OCI-LY3 (cell line): ENCODE data around the gene TNFRSF4.

ENCODE experiments used
- H2AFZ ChIP-seq: fragments of 200-600, 300-600 bp; shearing (Covaris generic); 2 replicates; pipeline ENCODE4 v1.6.0; 2014; ENCODE audit warnings: antibody characterized with exemption, low read depth, low read length
- H3K27ac ChIP-seq: fragments of 200-600, 300-600 bp; sonication (generic); 2 replicates; pipeline ENCODE4 v1.5.1; 2014; ENCODE audit warnings: mild to moderate bottlenecking, low read length, moderate library complexity, mixed read lengths
- H3K27me3 ChIP-seq: fragments of 200-600, 300-600 bp; sonication (generic); 2 replicates; pipeline ENCODE4 v1.6.1; 2014; ENCODE audit warnings: low read depth, low read length, mixed read lengths
- H3K36me3 ChIP-seq: fragments of 200-600, 300-600 bp; sonication (generic); replicated peaks from 2 replicates; pipeline ENCODE3; 2014; ENCODE audit warnings: low read depth, low read length, mixed read lengths
- H3K4me1 ChIP-seq: fragments of 300-600, 200-600 bp; sonication (generic); 2 replicates; pipeline ENCODE4 v1.6.1; 2014; ENCODE audit warnings: low read length, mixed read lengths
- H3K4me2 ChIP-seq: fragments of 200-600, 300-600 bp; sonication (generic); 2 replicates; pipeline ENCODE4 v1.6.1; 2014; ENCODE audit warnings: low read length, mixed read lengths
- H3K4me3 ChIP-seq: fragments of 300-600, 200-600 bp; sonication (generic); 2 replicates; pipeline ENCODE4 v1.5.1; 2014; ENCODE audit warnings: antibody characterized with exemption, mild to moderate bottlenecking, low read length, moderate library complexity
- H3K79me2 ChIP-seq: fragments of 300-600, 200-600 bp; shearing (Covaris generic); 2 replicates; pipeline ENCODE4 v1.6.1; 2014; ENCODE audit warnings: mild to moderate bottlenecking, low read length, mixed read lengths
- H3K9ac ChIP-seq: fragments of 300-600, 200-600 bp; shearing (Covaris generic); 2 replicates; pipeline ENCODE4 v1.6.0; 2014; ENCODE audit warnings: mild to moderate bottlenecking, low read length, moderate library complexity
- H3K9me3 ChIP-seq: fragments of 200-600, 300-600 bp; shearing (Covaris generic); 2 replicates; pipeline ENCODE4 v1.6.1; 2014; ENCODE audit warnings: low read length, mixed read lengths; ENCODE audit not compliant: insufficient read depth
- H4K20me1 ChIP-seq: fragments of 200-600, 300-600 bp; sonication (generic); 2 replicates; pipeline ENCODE4 v1.6.1; 2016; ENCODE audit warnings: low read length, mixed read lengths; ENCODE audit not compliant: insufficient read depth
- EZH2phosphoT487 ChIP-seq: fragments of 200-600 bp; shearing (Covaris generic); IDR thresholded peaks from 2 replicates; pipeline ENCODE4 v1.6.1; 2018; ENCODE audit warnings: antibody characterized with exemption, mixed run types, low read depth
- TF ChIP-seq, protein P1 (sequence below): fragments of 200-600, 300-600 bp; sonication (generic); IDR thresholded peaks from 2 replicates; pipeline ENCODE4 v1.5.1; 2014; ENCODE audit warnings: antibody characterized with exemption, low read length, low read depth

TNFRSF4 gene

DNA sequence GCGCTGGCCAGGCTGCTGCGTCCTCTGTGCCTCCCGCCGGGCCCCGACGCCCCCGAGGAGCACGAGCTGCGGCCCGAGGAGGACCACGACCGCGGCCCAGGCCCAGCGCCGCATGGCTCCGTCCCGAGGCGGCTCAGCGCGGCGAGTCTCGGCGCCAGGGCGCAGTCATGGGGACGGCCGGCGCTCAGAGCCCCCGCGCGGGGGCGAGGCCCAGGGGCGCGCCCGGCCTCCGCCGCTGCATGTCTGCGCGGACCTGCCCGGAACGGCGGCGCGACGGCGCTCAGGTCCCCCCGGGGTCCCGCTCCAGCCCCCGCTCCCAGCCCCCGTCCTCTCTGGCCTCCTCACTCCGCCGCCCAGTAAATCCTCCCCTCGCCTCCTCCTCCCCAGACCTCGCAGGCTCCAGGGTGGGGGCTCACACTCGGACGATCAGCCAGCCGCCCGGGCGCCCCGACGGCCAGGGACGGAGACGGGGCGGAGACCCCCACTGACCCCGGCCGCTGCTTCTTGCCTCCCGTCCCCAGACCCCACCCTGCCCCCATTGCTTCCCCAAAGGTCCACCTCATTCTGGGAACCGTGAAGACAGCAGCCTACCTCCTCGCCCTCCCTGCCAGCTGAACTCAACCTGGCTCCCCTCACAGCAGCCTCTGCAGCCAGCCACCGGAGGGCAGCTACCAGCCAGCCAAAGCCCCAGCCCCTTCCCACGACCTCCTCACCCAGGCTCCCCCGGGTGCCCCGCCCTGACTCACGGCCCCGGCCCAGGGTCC, 32.8 kb upstream of the TNFRSF4 start, which contains the start of gene C1QTNF12:
Gene C1QTNF12 (minus strand): TSS at position 146 of the 764 bp plus-strand sequence. CDS start 32 bp downstream, at position 114.
- Histone ChIP-seq H3K79me2 (no peaks in the 10 kb centered on the region), H2AFZ (no peak within 1 kb of the TSS), H3K27me3 (no peaks in the 10 kb centered on the region), H3K27ac (no peak within 1 kb of the TSS), H3K9ac (no peak within 1 kb of the TSS), H4K20me1 (0 out of 2 replicates have a peak, but pooled peaks cover 6% of the 10 kb centered on the region), H3K36me3 (no peaks in the 10 kb centered on the region), H3K4me2 (no peak within 1 kb of the TSS), H3K4me1 (peaks cover 16% of the 10 kb centered on the region), H3K9me3 (no peaks in the 10 kb centered on the region), H3K4me3 (no peak within 1 kb of the TSS)
- TF ChIP-seq, protein P1, sequence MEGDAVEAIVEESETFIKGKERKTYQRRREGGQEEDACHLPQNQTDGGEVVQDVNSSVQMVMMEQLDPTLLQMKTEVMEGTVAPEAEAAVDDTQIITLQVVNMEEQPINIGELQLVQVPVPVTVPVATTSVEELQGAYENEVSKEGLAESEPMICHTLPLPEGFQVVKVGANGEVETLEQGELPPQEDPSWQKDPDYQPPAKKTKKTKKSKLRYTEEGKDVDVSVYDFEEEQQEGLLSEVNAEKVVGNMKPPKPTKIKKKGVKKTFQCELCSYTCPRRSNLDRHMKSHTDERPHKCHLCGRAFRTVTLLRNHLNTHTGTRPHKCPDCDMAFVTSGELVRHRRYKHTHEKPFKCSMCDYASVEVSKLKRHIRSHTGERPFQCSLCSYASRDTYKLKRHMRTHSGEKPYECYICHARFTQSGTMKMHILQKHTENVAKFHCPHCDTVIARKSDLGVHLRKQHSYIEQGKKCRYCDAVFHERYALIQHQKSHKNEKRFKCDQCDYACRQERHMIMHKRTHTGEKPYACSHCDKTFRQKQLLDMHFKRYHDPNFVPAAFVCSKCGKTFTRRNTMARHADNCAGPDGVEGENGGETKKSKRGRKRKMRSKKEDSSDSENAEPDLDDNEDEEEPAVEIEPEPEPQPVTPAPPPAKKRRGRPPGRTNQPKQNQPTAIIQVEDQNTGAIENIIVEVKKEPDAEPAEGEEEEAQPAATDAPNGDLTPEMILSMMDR: no peak
- no peak for TF ChIP-seq EZH2phosphoT487

DNA sequence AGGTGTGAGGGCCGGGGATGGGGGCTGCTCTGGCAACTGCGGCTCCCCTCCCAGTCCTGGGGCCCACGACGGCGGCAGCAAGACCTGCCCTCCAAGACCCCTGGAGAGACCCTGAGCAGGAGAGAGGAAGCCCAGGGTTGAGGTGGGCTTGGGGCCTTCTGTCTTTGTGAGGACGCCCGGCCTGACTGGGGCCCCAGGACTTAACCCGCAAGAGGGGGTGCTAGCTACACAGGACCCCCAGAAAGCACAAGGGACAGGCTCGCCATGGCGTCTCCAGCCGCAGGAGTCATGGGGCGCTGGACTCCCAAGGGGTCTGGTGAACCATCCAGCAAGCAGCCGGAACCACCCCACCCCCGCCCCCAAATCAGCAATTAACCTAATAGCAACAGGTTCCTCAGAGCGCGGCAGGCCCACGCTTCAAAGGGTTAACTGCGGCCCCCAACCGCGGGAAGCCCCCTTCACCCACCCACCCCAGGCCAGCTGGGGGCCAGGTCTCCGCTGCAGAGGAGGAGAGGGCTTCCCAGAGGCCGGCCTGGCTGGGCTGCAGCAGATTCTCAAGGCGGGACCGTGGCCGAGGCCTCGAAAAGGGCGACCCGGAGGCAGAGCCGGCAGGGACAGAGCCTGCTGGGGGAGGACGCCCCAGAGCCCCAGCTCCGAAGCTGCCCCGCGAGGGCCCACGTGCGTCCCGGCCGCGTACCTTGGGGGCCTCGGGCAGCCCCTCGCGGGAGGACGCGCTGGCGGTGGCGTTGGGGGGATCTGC, 32.0 kb upstream of the TNFRSF4 start:
- no peak overlapping the region for H3K27ac ChIP-seq
- no peaks in the 10 kb centered on the region for H3K79me2 ChIP-seq
- no peaks in the 10 kb centered on the region for H3K27me3 ChIP-seq
- H3K4me3 ChIP-seq: no peak overlapping the region
- H3K4me2 ChIP-seq: no peak overlapping the region
- TF ChIP-seq EZH2phosphoT487: no peak
- TF ChIP-seq, protein P1: no peak
- no peak overlapping the region for H2AFZ ChIP-seq
- 0 out of 2 replicates have a peak, but pooled peaks cover 5% of the 10 kb centered on the region for H4K20me1 ChIP-seq
- H3K9ac ChIP-seq: no peak overlapping the region
- peaks cover 14% of the 10 kb centered on the region for H3K4me1 ChIP-seq
- H3K9me3 ChIP-seq: no peaks in the 10 kb centered on the region
- no peaks in the 10 kb centered on the region for H3K36me3 ChIP-seq

DNA sequence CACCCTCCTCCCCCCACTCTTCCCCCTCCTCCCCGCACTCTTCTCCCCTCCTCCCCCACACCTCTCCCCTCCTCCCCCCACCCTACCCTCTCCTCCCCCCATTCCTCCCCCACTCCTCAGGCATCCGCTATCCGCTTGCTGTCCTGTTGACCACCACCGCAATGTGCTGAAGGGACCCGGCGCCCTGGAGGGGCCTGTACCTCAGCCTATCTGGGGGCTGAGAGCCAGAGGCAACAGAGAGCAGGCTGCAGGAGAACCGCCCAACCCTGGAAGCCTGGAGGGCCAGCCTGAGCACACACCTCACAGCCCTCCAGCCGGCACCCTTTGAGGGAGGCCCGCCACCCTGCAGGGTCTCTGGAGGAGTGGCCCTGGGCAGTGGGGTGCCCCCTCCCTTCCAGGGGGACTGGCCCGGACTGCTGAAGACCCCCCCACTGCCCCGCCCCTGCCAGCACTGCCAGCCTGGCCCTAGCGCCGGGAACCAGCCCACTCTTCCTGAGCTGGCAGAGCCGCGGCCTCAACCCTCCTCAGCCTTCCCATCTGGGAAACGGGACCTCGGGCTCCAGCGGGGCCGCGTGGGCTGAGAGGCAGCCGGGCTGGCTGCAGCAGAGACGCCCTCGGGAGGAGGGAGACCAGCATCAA, 31.3 kb upstream of the TNFRSF4 start:
- Histone ChIP-seq H3K4me1 (peaks cover 7% of the 10 kb centered on the region), H3K79me2 (no peaks in the 10 kb centered on the region), H3K36me3 (no peaks in the 10 kb centered on the region), H3K9me3 (no peaks in the 10 kb centered on the region), H3K27me3 (no peaks in the 10 kb centered on the region), H3K27ac (no peak overlapping the region), H4K20me1 (no peaks in the 10 kb centered on the region), H2AFZ (no peak overlapping the region), H3K4me2 (no peak overlapping the region), H3K4me3 (no peak overlapping the region), H3K9ac (no peak overlapping the region)
- TF ChIP-seq EZH2phosphoT487: no peak
- TF ChIP-seq, protein P1: no peak
